Measurements from ENCODE around the gene TSC2.

DNA sequence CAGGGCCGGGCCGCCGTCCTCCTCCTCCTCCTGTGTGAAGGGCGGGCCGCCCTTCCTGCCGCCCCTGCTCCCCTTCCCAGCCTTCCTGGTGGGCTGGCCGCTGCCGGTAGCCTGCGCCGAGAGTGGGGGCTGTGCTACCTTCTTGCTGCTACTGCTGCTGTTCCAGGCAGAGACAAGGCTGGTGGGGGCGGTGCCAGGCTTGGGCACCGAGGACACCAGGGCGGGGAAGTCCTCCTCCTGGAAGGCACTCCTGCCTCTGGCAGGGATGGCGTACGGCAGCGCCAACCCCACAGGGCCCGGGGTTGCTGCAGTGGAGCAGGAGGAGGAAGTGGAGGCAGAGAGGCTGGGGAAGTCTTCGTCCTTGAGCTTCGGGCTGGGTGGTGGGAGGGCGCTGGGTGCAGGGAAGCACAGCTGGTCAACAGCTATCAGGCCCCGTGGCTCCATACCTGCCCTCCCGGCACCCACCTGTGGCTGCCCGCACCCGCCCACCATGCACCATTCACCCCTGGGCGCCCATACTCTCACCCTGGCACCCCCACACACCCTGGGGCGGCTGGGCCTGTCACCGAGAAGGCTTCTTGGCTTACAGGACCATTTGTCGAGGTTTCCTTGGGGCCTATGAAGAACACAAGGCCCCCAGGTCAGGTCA, 47.8 kb upstream of the TSC2 start:
- TF ChIP-seq POLR2A (IDR thresholded peaks at IDR 0.05; ENCODE audit: low read depth, low read length) (no peak), CTCF (IDR thresholded peaks at IDR 0.05; ENCODE audit: extremely low read depth in 1 of 2, insufficient read depth in 1 of 2, low read depth in 1 of 2, low read length in 2 of 2) (no peak)

All from endothelial cell of umbilical vein (primary cell).